ENCODE measurements around the gene GRIA3. TPM values are rescaled to one million over a fixed set of nuclear protein-coding genes. Genes with fewer than 3 reads are reported as not detected.

Gene GRIA3
- under 0.01 and 0.80 TPM in 2 replicates for total RNA-seq

DNA sequence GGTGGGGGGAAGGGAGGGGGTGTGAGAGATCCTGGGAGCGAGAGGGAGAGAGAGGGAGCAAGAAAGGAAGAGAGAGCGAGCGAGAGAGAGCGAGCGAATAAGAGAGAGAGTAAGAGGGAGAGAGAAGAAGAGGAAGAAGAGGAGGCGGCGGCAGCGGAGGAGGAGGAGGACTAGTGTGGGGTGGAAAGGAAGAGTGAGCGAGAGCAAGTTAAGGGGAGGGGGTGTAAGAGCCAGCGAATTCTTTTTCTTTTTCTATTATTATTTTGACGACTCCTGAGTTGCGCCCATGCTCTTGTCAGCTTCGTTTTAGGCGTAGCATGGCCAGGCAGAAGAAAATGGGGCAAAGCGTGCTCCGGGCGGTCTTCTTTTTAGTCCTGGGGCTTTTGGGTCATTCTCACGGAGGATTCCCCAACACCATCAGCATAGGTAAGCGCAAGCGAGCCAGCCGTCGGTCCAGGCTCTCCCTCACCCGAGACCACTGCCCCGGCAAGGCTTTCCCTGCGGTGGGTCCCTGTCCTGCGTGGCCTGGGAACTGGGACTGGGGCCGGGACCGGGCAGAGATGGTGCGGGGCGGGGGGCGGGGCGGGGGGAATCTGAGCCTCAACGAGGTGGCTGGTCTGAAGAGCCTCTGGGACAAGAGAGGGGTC, at the start of gene GRIA3:
Gene GRIA3, plus strand, starts transcription at position 60 of the 647 bp plus-strand sequence. Its CDS starts 258 bp downstream, at position 318.
- peak within 1 kb of the TSS; percentile 59 for H3K4me3 ChIP-seq (ENCODE audit: low read depth, low read length)
- TF ChIP-seq, protein P1, sequence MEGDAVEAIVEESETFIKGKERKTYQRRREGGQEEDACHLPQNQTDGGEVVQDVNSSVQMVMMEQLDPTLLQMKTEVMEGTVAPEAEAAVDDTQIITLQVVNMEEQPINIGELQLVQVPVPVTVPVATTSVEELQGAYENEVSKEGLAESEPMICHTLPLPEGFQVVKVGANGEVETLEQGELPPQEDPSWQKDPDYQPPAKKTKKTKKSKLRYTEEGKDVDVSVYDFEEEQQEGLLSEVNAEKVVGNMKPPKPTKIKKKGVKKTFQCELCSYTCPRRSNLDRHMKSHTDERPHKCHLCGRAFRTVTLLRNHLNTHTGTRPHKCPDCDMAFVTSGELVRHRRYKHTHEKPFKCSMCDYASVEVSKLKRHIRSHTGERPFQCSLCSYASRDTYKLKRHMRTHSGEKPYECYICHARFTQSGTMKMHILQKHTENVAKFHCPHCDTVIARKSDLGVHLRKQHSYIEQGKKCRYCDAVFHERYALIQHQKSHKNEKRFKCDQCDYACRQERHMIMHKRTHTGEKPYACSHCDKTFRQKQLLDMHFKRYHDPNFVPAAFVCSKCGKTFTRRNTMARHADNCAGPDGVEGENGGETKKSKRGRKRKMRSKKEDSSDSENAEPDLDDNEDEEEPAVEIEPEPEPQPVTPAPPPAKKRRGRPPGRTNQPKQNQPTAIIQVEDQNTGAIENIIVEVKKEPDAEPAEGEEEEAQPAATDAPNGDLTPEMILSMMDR (conservative IDR thresholded peaks at IDR 0.05; ENCODE audit: low read depth, low read length), result no peak
- no peak for DNase-seq (ENCODE audit: low read depth)

DNA sequence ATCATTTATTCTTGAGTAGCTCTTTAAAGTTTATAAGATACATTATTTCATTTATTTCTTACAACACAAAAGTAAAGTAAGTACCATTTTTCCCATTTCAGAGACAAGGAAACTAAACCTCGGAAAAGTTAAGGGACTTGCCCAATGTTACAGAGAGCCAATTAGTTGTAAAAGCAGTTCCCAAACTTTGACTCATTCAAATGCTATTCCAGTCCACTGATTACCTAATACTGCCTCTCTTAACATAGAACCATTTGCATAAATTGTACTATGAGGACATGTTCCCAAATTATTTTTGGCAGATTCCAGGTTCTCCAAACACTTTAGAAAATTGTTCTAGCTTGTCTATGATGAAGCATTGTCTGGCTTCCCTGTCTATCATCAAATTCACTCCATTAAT, 45.6 kb upstream of the GRIA3 start:
- peak; percentile 29 for DNase-seq (ENCODE audit: low read depth)
- no peak overlapping the region for H3K4me3 ChIP-seq (ENCODE audit: low read depth, low read length)
- TF ChIP-seq, protein P1 (conservative IDR thresholded peaks at IDR 0.05; ENCODE audit: low read depth, low read length), result no peak

GRCh38 chrX:123140454-123140853, 43.6 kb upstream of the GRIA3 start:
- H3K4me3 ChIP-seq (ENCODE audit: low read depth, low read length), result no peak overlapping the region
- TF ChIP-seq, protein P1 (conservative IDR thresholded peaks at IDR 0.05; ENCODE audit: low read depth, low read length), result no peak
- no peak for DNase-seq (ENCODE audit: low read depth)

DNA sequence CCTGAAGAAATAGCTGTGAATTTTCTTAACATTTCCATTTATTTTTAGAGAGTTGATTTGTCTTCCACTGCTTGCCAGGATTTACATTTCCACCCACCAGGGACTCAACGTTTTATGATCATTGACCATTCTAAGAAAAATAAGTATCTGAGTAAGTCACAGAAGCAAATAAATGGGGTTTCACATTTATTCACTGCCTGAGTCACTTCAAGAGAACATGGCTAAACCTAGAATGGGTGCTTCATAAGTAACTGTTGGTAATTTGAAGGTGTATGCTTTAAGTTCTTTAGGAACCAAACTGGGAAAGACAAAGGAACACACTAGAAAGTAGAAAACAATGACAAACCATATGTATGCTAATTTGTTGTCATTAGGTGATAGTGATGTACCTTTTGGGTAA, 43.2 kb upstream of the GRIA3 start:
- H3K4me3 ChIP-seq (ENCODE audit: low read depth, low read length), result no peak overlapping the region
- DNase-seq (ENCODE audit: low read depth), result no peak

DNA sequence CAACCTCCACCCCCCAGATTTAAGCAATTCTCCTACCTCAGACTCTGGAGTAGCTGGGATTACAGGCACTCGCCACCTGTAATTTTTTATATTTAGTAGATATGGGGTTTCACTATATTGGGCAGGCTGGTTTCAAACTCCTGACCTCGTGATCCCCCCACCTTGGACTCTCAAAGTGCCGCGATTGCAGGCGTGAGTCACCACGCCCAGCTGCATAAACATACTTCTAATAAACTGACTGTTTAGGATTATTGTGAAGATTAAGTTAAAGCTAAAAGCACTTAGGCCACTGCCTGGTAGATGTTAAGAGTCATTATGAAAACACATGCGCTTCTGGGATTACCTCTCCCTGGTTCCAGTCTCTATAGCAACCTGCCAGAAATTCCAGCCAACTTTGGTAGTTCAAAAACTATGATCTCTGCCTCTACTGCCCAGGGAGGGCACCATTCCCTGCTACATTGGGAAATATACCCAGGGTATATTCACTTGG, 30.2 kb upstream of the GRIA3 start:
- TF ChIP-seq, protein P1 (conservative IDR thresholded peaks at IDR 0.05; ENCODE audit: low read depth, low read length), result no peak
- no peak for DNase-seq (ENCODE audit: low read depth)
- no peak overlapping the region for H3K4me3 ChIP-seq (ENCODE audit: low read depth, low read length)

More for the DNA sequence above, 43.2 kb upstream of the GRIA3 start:
- TF ChIP-seq, protein P1 (conservative IDR thresholded peaks at IDR 0.05; ENCODE audit: low read depth, low read length), result no peak

- no peak for DNase-seq (ENCODE audit: low read depth)
- TF ChIP-seq, protein P1 (conservative IDR thresholded peaks at IDR 0.05; ENCODE audit: low read depth, low read length), result no peak
- H3K4me3 ChIP-seq (ENCODE audit: low read depth, low read length), result no peak overlapping the region
Observed at GRCh38 chrX:123155327-123155726, 28.8 kb upstream of the GRIA3 start.

DNA sequence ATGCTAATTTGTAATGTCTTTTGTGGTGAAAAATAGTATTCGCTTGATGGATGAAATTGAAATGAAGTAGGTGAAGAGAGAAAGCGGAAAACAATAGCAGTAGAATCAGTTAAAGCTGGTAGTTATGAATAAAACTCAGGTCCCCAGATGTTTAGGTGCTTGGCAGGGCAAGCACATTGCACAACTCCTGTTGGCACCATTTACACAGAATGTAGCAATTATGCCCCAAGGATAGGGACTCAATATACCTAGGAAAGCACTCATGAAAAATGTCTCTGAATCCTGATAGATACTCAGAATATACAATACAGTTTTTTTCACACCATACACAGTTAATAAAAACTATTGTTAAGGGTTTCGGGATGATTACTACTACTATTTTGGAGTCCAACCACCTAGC, 26.5 kb upstream of the GRIA3 start:
- TF ChIP-seq, protein P1 (conservative IDR thresholded peaks at IDR 0.05; ENCODE audit: low read depth, low read length), result no peak
- DNase-seq (ENCODE audit: low read depth), result no peak
- H3K4me3 ChIP-seq (ENCODE audit: low read depth, low read length), result no peak overlapping the region

Data from epithelial cell of proximal tubule (primary cell).